Ecto neural progenitor cell (in vitro differentiated cells): ENCODE measurements around the gene ADH1C.
"Not testable (repeated sequence)": the region's sequence is repeated elsewhere in the genome, so short reads cannot be mapped to it uniquely, and the experiment has no call there.

Source experiments
- DNase-seq: peaks from one replicate; pipeline ENCODE4 v3.0.0-alpha.2; 2018; ENCODE audit warnings: low spot score

Gene ADH1C

GRCh38 chr4:99352602-99353537 is at the start of gene ADH1C:
Gene ADH1C (minus strand): TSS chr4:99352746. CDS start chr4:99352675, 71 bp downstream.
- DNase-seq = no peak

- no peak for DNase-seq
Measured at GRCh38 chr4:99400831-99401230, 48.3 kb upstream of the ADH1C start.

- DNase-seq = no peak
Measured at GRCh38 chr4:99399017-99399416, 46.5 kb upstream of the ADH1C start.

GRCh38 chr4:99395595-99396364 is 43.2 kb upstream of the ADH1C start:
- no peak for DNase-seq

- no peak for DNase-seq
Measured at GRCh38 chr4:99394896-99395295, 42.4 kb upstream of the ADH1C start.

GRCh38 chr4:99390055-99390454 is 37.5 kb upstream of the ADH1C start:
- no peak for DNase-seq

- DNase-seq = no peak
Measured at GRCh38 chr4:99389606-99390005, 37.1 kb upstream of the ADH1C start.

- DNase-seq = no peak
Measured at GRCh38 chr4:99383833-99384392, 31.4 kb upstream of the ADH1C start.

GRCh38 chr4:99383399-99383798 is 30.9 kb upstream of the ADH1C start:
- DNase-seq = no peak

GRCh38 chr4:99382745-99383360 is 30.3 kb upstream of the ADH1C start:
- no peak for DNase-seq

GRCh38 chr4:99381588-99382175 is 29.1 kb upstream of the ADH1C start:
- DNase-seq = no peak

- no peak for DNase-seq
Measured at GRCh38 chr4:99379571-99379970, 27.0 kb upstream of the ADH1C start.

GRCh38 chr4:99378876-99379275 is 26.3 kb upstream of the ADH1C start:
- no peak for DNase-seq

- DNase-seq = not testable (repeated sequence)
Measured at GRCh38 chr4:99377341-99377740, 24.8 kb upstream of the ADH1C start.

- not testable (repeated sequence) for DNase-seq
Measured at GRCh38 chr4:99372464-99372863, 19.9 kb upstream of the ADH1C start.

- DNase-seq = not testable (repeated sequence)
Measured at GRCh38 chr4:99367817-99368216, 15.3 kb upstream of the ADH1C start.

- no peak for DNase-seq
Measured at GRCh38 chr4:99366491-99366890, 13.9 kb upstream of the ADH1C start.

GRCh38 chr4:99362768-99363167 is 10.2 kb upstream of the ADH1C start:
- DNase-seq = no peak

- no peak for DNase-seq
Measured at GRCh38 chr4:99361899-99362275, 9.3 kb upstream of the ADH1C start.

- DNase-seq = no peak
Measured at GRCh38 chr4:99361268-99361898, 8.8 kb upstream of the ADH1C start.

GRCh38 chr4:99359480-99360204 is 7.1 kb upstream of the ADH1C start:
- DNase-seq = no peak
